ENCODE results near the gene FLVCR2.

- TF ChIP-seq CTCF (IDR thresholded peaks at IDR 0.05; ENCODE audit: low read length) (no peak), EZH2phosphoT487 (IDR thresholded peaks at IDR 0.05; ENCODE audit: low read length) (no peak)
Observed at GRCh38 chr14:75539162-75539560, 39.3 kb upstream of the FLVCR2 start.

Data from MM.1S (cell line).